HG02610 (cell line): ENCODE measurements around the gene ADNP2.

Source experiments
- ATAC-seq: cut with Tn5 transposase; IDR thresholded peaks from one replicate; pipeline ENCODE4 v1.9.1; 2021; ENCODE audit warnings: mild to moderate bottlenecking, moderate library complexity; ENCODE audit not compliant: unreplicated experiment

ADNP2 gene

DNA sequence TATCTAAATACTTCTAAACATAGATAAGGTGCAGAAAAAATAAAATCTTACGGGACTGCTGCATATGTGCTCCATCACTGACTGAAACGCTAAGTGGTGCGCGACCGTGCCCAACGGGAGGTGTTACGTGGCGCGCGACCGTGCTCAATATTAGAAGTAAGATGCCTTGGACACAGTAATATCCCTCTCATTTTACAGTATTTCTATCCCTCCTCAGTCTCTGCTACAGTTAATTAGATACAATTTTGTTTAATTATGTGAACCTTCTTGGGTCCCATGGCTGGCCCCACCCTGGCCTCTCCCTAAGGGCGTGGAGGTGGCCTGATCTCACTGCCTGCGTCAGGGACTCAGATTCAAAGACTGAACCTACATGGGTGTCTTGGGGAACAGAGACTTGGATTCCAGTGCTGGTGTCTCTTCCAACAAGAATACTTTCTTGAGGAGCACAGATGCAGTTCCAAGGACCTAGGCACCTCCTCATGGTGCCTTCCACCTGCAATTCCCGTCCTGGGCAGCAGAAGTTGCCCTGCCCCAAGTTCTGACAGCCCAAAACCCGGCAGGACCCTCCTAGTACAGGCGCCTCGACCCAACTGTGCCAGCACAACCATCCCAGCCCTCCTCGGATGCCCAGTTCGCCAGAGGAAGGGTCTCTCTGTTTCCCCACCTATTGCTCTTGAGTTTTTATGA lies 79.0 kb downstream of the ADNP2 start:
- ATAC-seq, result no peak

DNA sequence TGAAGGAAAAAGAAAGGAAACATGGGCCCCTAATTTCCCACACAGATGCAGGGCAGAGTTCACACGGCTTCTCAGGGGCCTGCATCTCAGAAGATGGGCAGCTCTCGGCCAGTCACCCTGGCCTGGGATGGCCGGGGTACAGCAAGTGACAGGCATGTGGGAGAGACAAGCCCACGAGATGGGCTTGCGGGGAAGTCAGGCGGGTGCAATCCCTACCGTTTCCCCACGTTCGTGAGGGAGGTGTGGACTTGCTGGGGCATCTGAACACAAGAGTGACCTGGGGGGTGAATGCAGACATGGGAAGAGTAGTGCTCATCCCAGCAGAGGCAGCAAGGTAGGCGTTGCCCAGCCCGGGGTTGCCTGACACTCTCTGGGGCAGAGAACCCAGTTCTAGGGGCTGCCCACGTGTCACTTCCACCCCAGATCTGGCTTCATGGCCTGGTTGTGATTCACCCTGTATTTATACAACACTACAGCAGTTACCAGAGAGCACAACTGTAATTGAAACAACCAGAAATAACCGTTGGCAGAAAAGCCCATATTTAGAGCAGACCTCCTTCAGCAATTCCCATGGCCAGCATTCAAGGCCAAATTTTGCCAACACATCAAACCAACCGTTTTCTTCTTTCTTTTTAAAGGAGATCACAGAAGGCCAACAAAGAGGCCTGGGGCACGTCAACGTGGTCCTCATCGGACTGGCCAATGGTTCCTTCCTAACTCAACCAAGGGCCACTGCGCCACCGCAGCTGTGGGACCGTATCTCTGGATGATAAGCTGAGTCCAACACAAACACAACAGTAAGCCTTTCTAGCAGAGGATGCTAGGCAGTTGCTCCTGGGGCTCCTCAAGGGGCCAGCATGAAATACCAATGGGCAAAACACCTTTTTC lies 79.8 kb downstream of the ADNP2 start:
- no peak for ATAC-seq

DNA sequence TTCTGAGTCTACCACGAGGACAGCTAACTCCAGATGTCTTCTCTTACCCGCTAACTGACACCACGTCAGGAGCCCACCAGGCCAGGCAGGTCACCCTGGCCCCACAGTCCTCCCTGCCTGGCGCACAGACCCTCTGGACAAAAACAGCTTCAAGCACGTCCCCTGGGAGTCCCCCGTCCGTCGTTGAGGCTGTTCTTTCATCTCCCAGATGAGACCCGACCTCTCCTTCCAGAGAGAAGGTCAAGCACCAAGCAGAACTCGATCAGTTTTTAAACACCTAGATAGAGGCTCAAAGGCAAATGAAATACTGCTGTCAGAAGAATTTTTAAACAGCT lies 80.4 kb downstream of the ADNP2 start:
- no peak for ATAC-seq
